GM12878 (cell line): ENCODE results near the gene SPDYE3. TPM values are rescaled to one million over a fixed set of nuclear protein-coding genes. Genes with fewer than 3 reads are reported as not detected.

Experiments used
- ATAC-seq: fragments of 200-7000 bp; cut with Tn5 transposase; 3 replicates; pipeline ENCODE4 v1.9.1; 2020; ENCODE audit warnings: mild to moderate bottlenecking, moderate library complexity
- BruUV-seq: library from RNA; stranded (reverse); fragments of 400-500 nt; replicated peaks from 2 replicates; lab custom pipeline; 2021; lab: Mats Ljungman, UMichigan
- CTCF ChIA-PET: fragments of 300-600 bp; sonication (Branson Sonifier 250); formaldehyde crosslinking; extraction: SDS; loops from one replicate; lab custom pipeline; 2021; ENCODE audit warnings: inconsistent platforms; lab: Yijun Ruan, JAX
- POLR2A ChIA-PET: fragments of 350-600 bp; formaldehyde crosslinking; extraction: SDS; loops from one replicate; lab custom pipeline; 2021; ENCODE audit warnings: inconsistent platforms; lab: Charles Lee
- RAD21 ChIA-PET: fragments of 300-600 bp; sonication (Branson Sonifier 250); formaldehyde crosslinking; loops from one replicate; lab custom pipeline; 2023; ENCODE audit warnings: antibody characterized with exemption; ENCODE audit not compliant: unreplicated experiment; lab: Charles Lee
- SMC1A ChIA-PET: fragments of 300-600 bp; sonication (Branson Sonifier 250); formaldehyde crosslinking; loops from one replicate; lab custom pipeline; 2023; ENCODE audit not compliant: unreplicated experiment, uncharacterized antibody; lab: Charles Lee
- DNase-seq: peaks from one replicate; pipeline ENCODE4 v3.0.0-alpha.2; 2011; ENCODE audit warnings: low read depth, low spot score
- FAIRE-seq: peaks from 3 replicates; lab custom pipeline; 2011; peaks lifted over from hg19 to GRCh38; lab: Jason Lieb, UNC
- H2AFZ ChIP-seq: 2 replicates; pipeline ENCODE4 v1.6.0; 2011; ENCODE audit warnings: low read depth, low read length, control low read depth; ENCODE audit not compliant: control insufficient read depth
- H3K27ac ChIP-seq: 2 replicates; pipeline ENCODE4 v1.5.1; 2011; ENCODE audit warnings: control low read depth; ENCODE audit not compliant: control insufficient read depth, insufficient read depth
- H3K27me3 ChIP-seq, 2 experiments: replicated peaks in 1 of 2; 2 replicates each; pipeline versions ENCODE4 v1.6.0 to v1.6.1; 2011; ENCODE audit warnings: low read length in 1 of 2; ENCODE audit not compliant: control insufficient read depth in 2 of 2, insufficient read depth in 2 of 2
- H3K36me3 ChIP-seq, 2 experiments: 2 replicates each; pipeline ENCODE4 v1.5.1; 2011; ENCODE audit warnings: low read length in 1 of 2; ENCODE audit not compliant: control insufficient read depth in 2 of 2, insufficient read depth in 2 of 2
- H3K4me1 ChIP-seq: 2 replicates; pipeline ENCODE4 v1.6.1; 2011; ENCODE audit warnings: mild to moderate bottlenecking, low read length, moderate library complexity, mixed read lengths; ENCODE audit not compliant: control insufficient read depth, insufficient read depth
- H3K4me2 ChIP-seq: 2 replicates; pipeline ENCODE4 v1.6.0; 2011; ENCODE audit warnings: control low read depth; ENCODE audit not compliant: control insufficient read depth, insufficient read depth
- H3K4me3 ChIP-seq: fragments of 200-600 bp; sonication (generic); 2 replicates; pipeline ENCODE4 v1.5.1; 2016
- H3K79me2 ChIP-seq: 2 replicates; pipeline ENCODE4 v1.6.0; 2011; ENCODE audit warnings: low read length; ENCODE audit not compliant: control insufficient read depth, insufficient read depth
- H3K9ac ChIP-seq: 2 replicates; pipeline ENCODE4 v1.8.0; 2011; ENCODE audit warnings: low read length, control low read depth, mixed read lengths; ENCODE audit not compliant: control insufficient read depth, insufficient read depth
- H3K9me3 ChIP-seq: replicated peaks from 3 replicates; pipeline ENCODE4 v1.5.1; 2011; ENCODE audit warnings: mild to moderate bottlenecking, low read length; ENCODE audit not compliant: control insufficient read depth, insufficient read depth
- H4K20me1 ChIP-seq: 2 replicates; pipeline ENCODE4 v1.6.0; 2011; ENCODE audit not compliant: control insufficient read depth, insufficient read depth
- ATF7 ChIP-seq: fragments of 450-650 bp; IDR thresholded peaks from 2 replicates; pipeline ENCODE4 v1.6.1; 2016; ENCODE audit warnings: low read depth, mild to moderate bottlenecking
- CEBPB ChIP-seq, 2 experiments: fragments of 150-350 bp in 1 of 2; IDR thresholded peaks; 2 replicates each; pipeline ENCODE4 v1.6.1; 2012 to 2014; ENCODE audit warnings: low read depth in 2 of 2, low read length in 2 of 2, borderline replicate concordance in 1 of 2, inconsistent platforms in 1 of 2
- ESRRA ChIP-seq: IDR thresholded peaks from 2 replicates; pipeline ENCODE4 v1.6.1; 2012; ENCODE audit warnings: mild to moderate bottlenecking, low read length, improper control_type of control experiment
- ETV6 ChIP-seq, 2 experiments: fragments of 450-650 bp in 1 of 2; IDR thresholded peaks in 1 of 2; conservative IDR thresholded peaks in 1 of 2; 2 replicates each; pipeline ENCODE4 v1.6.1; 2014; ENCODE audit warnings: antibody characterized with exemption in 1 of 2, borderline replicate concordance in 1 of 2, low read depth in 1 of 2, mild to moderate bottlenecking in 1 of 2, moderate library complexity in 1 of 2
- JUND ChIP-seq: IDR thresholded peaks from 2 replicates; pipeline ENCODE4 v1.6.1; 2012; ENCODE audit warnings: low read depth, mild to moderate bottlenecking, low read length, improper control_type of control experiment, moderate library complexity
- LARP7 ChIP-seq: fragments of 450-650 bp; IDR thresholded peaks from 2 replicates; pipeline ENCODE4 v1.6.1; 2017; ENCODE audit warnings: mild to moderate bottlenecking
- MEF2B ChIP-seq: fragments of 450-650 bp; IDR thresholded peaks from 2 replicates; pipeline ENCODE4 v1.6.1; 2018; ENCODE audit warnings: mild to moderate bottlenecking, moderate library complexity; ENCODE audit not compliant: partially characterized antibody, poor library complexity, severe bottlenecking
- NBN ChIP-seq: fragments of 450-650 bp; IDR thresholded peaks from 2 replicates; pipeline ENCODE4 v1.6.1; 2016
- NFYB ChIP-seq: IDR thresholded peaks from 2 replicates; pipeline ENCODE4 v1.6.1; 2011; ENCODE audit warnings: low read depth, mild to moderate bottlenecking, low read length, improper control_type of control experiment, moderate library complexity; ENCODE audit not compliant: insufficient read depth
- PML ChIP-seq: IDR thresholded peaks from 2 replicates; pipeline ENCODE4 v1.6.1; 2012; ENCODE audit warnings: low read length, inconsistent platforms
- POLR2A ChIP-seq: IDR thresholded peaks from 2 replicates; pipeline ENCODE4 v1.6.1; 2011; ENCODE audit warnings: low read depth, mild to moderate bottlenecking, low read length
- POLR2AphosphoS2 ChIP-seq: IDR thresholded peaks from 2 replicates; pipeline ENCODE4 v1.6.1; 2011; ENCODE audit warnings: low read depth, mild to moderate bottlenecking, low read length, improper control_type of control experiment, moderate library complexity
- SP1 ChIP-seq: IDR thresholded peaks from one replicate; pipeline ENCODE4 v1.6.1; 2011; ENCODE audit warnings: low read depth, low read length
- ZBED1 ChIP-seq: IDR thresholded peaks from 2 replicates; pipeline ENCODE4 v1.6.1; 2016; ENCODE audit warnings: borderline replicate concordance
- ZNF217 ChIP-seq: fragments of 450-650 bp; IDR thresholded peaks from 2 replicates; pipeline ENCODE4 v1.6.1; 2017; ENCODE audit warnings: antibody characterized with exemption, mild to moderate bottlenecking
- ZSCAN29 ChIP-seq: fragments of 450-650 bp; IDR thresholded peaks from 2 replicates; pipeline ENCODE4 v1.6.1; 2017; ENCODE audit warnings: mild to moderate bottlenecking, moderate library complexity
- in situ Hi-C: fragments of 300-500 bp; cut with MboI; formaldehyde crosslinking; loops from 9 replicates; pipeline ENCODE4 v1.14.3; 2018; ENCODE audit warnings: mixed read lengths
- intact Hi-C: fragments of 100-400 bp; cut with micrococcal nuclease; formaldehyde crosslinking; loops from one replicate; pipeline ENCODE4 v1.14.2; 2022; ENCODE audit not compliant: unreplicated experiment
- polyA plus RNA-seq, 11 experiments: library from polyadenylated mRNA; depleted of rRNA in 4 of 11; unstranded in 6 of 11; stranded (reverse) in 5 of 11; fragments of >200 nt; fragmentation: Nextera tagmentation in 4 of 11; fragmentation: Illumina TruSeq in 1 of 11; extraction: Ambion mirVana in 4 of 11; extraction: Trizol in 1 of 11; gene quantifications; 1 replicate in 1 of 11; 2 replicates in 10 of 11; pipeline versions ENCODE4 v1.2.1 to v1.2.3, GENCODE V29; 2011 to 2016; ENCODE audit warnings: inconsistent platforms in 2 of 11, missing spikeins in 2 of 11, low read depth in 1 of 11
- total RNA-seq, 4 experiments: library from RNA; depleted of rRNA in 3 of 4; stranded (reverse); fragments of >200 nt in 3 of 4; fragmentation: Illumina TruSeq in 1 of 4; extraction: Trizol in 1 of 4; gene quantifications; 2 replicates each; pipeline versions ENCODE4 v1.2.1 to v1.2.3, GENCODE V29; 2013 to 2021
- TF ChIP-seq, protein P1 (sequence below): fragments of 450-650 bp; IDR thresholded peaks from 2 replicates; pipeline ENCODE4 v1.6.1; 2014; ENCODE audit warnings: mild to moderate bottlenecking
- TF ChIP-seq, protein P2 (sequence below): fragments of 450-650 bp; conservative IDR thresholded peaks from 2 replicates; pipeline ENCODE4 v1.6.1; 2017; ENCODE audit warnings: mild to moderate bottlenecking, moderate library complexity
- TF ChIP-seq, protein P3 (sequence below): fragments of 450-650 bp; IDR thresholded peaks from 2 replicates; pipeline ENCODE4 v1.6.1; 2016; ENCODE audit warnings: mild to moderate bottlenecking

Gene SPDYE3
- total and polyA plus RNA-seq, 10 of the 15 experiments (the other 5 are each of a cell fraction or from before 2014, with no cell fraction given) = 0.03 to 9.4 (median 1.4) TPM; not detected in 4

DNA sequence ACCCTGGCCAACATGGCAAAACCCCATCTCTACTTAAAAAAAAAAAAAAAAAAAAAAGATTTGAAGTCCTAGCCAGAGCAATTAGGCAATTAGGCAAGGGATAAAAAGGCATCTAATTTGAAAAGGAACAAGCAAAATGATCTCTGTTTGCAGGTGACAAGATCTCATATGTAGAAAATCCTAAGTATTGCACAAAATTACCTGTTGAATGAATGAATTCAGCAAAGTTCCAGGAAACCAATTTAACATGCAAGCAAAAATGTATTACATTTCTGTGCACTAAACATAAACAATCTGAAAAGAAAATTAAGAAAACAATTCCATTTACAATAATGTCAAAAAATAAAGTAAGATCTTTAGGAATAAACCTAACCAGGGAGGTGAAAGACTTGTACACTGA is 55.6 kb downstream of the SPDYE3 start:
- ChIA-PET SMC1A (no interaction called here), POLR2A (no interaction called here), CTCF (no interaction called here), RAD21 (no interaction called here)
- Histone ChIP-seq H2AFZ (no peak overlapping the region), H3K27me3 (no peaks in the 10 kb centered on the region), H3K4me2 (no peak overlapping the region), H3K4me3 (no peak overlapping the region), H3K27ac (no peak overlapping the region), H3K9ac (no peak overlapping the region), H3K79me2 (no peaks in the 10 kb centered on the region), H4K20me1 (no peaks in the 10 kb centered on the region), H3K4me1 (peaks cover 46% of the 10 kb centered on the region), H3K36me3 (peaks cover 16 to 28% of the 10 kb centered on the region in 2 experiments), H3K9me3 (no peaks in the 10 kb centered on the region)
- in situ Hi-C loops (no loop called here), intact Hi-C loops (loop anchor here (10.0 kb wide), 1 partner anchor 182 kb away; no protein-coding TSS in a partner anchor)
- DNase-seq = no peak
- no TSS peak for BruUV-seq
- no peak for ATAC-seq
- TF ChIP-seq, protein P1, sequence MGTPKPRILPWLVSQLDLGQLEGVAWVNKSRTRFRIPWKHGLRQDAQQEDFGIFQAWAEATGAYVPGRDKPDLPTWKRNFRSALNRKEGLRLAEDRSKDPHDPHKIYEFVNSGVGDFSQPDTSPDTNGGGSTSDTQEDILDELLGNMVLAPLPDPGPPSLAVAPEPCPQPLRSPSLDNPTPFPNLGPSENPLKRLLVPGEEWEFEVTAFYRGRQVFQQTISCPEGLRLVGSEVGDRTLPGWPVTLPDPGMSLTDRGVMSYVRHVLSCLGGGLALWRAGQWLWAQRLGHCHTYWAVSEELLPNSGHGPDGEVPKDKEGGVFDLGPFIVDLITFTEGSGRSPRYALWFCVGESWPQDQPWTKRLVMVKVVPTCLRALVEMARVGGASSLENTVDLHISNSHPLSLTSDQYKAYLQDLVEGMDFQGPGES = no peak
- TF ChIP-seq ATF7 (no peak), ZSCAN29 (no peak), ZNF217 (no peak), SP1 (no peak), NBN (no peak), CEBPB (IDR thresholded peaks at IDR 0.05; ENCODE audit: borderline replicate concordance in 1 of 2, low read depth in 2 of 2, low read length in 2 of 2) (no peak), NFYB (no peak), MEF2B (no peak), LARP7 (no peak), POLR2AphosphoS2 (no peak), PML (no peak), POLR2A (no peak), JUND (no peak), ESRRA (no peak), ZBED1 (no peak), ETV6 (conservative IDR thresholded peaks at IDR 0.05 in 1 of 2, IDR thresholded peaks at IDR 0.05 in 1 of 2; ENCODE audit: borderline replicate concordance in 1 of 2, low read depth in 1 of 2) (no peak)
- TF ChIP-seq, protein P2, sequence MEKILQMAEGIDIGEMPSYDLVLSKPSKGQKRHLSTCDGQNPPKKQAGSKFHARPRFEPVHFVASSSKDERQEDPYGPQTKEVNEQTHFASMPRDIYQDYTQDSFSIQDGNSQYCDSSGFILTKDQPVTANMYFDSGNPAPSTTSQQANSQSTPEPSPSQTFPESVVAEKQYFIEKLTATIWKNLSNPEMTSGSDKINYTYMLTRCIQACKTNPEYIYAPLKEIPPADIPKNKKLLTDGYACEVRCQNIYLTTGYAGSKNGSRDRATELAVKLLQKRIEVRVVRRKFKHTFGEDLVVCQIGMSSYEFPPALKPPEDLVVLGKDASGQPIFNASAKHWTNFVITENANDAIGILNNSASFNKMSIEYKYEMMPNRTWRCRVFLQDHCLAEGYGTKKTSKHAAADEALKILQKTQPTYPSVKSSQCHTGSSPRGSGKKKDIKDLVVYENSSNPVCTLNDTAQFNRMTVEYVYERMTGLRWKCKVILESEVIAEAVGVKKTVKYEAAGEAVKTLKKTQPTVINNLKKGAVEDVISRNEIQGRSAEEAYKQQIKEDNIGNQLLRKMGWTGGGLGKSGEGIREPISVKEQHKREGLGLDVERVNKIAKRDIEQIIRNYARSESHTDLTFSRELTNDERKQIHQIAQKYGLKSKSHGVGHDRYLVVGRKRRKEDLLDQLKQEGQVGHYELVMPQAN = no peak
- TF ChIP-seq, protein P3, sequence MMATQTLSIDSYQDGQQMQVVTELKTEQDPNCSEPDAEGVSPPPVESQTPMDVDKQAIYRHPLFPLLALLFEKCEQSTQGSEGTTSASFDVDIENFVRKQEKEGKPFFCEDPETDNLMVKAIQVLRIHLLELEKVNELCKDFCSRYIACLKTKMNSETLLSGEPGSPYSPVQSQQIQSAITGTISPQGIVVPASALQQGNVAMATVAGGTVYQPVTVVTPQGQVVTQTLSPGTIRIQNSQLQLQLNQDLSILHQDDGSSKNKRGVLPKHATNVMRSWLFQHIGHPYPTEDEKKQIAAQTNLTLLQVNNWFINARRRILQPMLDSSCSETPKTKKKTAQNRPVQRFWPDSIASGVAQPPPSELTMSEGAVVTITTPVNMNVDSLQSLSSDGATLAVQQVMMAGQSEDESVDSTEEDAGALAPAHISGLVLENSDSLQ = no peak
- no peak for FAIRE-seq
